NB4 (cell line): ENCODE results near the gene PEAK1.

Experiments used
- MAX ChIP-seq: IDR thresholded peaks from 2 replicates; pipeline ENCODE4 v1.6.1; 2011; ENCODE audit warnings: low read depth, low read length
- TF ChIP-seq, protein P1 (sequence below): IDR thresholded peaks from one replicate; pipeline ENCODE4 v1.5.1; 2012; ENCODE audit warnings: low read depth, low read length

DNA sequence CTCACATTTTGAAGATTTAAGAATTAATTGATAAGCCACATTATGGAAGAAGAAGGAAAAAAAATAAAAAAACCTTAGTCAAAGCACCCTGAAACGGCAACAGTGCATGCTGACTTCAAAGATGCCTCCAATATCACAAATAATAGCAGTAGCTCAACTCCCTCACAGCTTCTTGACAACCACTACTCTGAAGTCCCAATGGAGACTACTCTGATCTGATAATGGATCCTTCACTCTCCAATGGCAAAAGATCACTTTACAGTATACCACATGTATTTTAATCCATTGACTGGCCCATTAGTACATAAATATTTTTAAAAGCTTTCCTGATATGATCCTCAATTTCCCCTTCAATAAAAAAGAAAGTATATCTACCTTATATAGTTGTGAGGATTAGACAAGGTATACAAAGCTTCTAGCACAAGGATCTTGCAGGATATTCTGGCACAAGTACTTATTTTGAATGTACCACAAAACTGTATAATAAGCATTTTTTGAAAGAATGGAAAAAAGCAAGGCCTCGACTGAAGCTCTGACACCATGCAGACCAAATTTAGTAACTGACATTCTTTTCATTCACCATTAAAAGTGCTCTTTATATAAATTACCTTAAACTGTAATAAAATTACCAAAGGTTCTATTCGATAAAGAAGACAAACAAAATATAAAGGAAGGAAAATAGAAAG is 91.9 kb downstream of the PEAK1 start:
- TF ChIP-seq, protein P1, sequence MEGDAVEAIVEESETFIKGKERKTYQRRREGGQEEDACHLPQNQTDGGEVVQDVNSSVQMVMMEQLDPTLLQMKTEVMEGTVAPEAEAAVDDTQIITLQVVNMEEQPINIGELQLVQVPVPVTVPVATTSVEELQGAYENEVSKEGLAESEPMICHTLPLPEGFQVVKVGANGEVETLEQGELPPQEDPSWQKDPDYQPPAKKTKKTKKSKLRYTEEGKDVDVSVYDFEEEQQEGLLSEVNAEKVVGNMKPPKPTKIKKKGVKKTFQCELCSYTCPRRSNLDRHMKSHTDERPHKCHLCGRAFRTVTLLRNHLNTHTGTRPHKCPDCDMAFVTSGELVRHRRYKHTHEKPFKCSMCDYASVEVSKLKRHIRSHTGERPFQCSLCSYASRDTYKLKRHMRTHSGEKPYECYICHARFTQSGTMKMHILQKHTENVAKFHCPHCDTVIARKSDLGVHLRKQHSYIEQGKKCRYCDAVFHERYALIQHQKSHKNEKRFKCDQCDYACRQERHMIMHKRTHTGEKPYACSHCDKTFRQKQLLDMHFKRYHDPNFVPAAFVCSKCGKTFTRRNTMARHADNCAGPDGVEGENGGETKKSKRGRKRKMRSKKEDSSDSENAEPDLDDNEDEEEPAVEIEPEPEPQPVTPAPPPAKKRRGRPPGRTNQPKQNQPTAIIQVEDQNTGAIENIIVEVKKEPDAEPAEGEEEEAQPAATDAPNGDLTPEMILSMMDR, result no peak
- TF ChIP-seq MAX, result no peak
